NT2/D1 (cell line): ENCODE data around the gene S100A4.

Experiments used
- SUZ12 ChIP-seq: IDR thresholded peaks from 2 replicates; pipeline ENCODE4 v1.6.1; 2011; ENCODE audit not compliant: insufficient read length, insufficient read depth; ENCODE audit errors: extremely low read depth
- YY1 ChIP-seq: IDR thresholded peaks from 2 replicates; pipeline ENCODE4 v1.6.1; 2011; ENCODE audit not compliant: insufficient read length, insufficient read depth

DNA sequence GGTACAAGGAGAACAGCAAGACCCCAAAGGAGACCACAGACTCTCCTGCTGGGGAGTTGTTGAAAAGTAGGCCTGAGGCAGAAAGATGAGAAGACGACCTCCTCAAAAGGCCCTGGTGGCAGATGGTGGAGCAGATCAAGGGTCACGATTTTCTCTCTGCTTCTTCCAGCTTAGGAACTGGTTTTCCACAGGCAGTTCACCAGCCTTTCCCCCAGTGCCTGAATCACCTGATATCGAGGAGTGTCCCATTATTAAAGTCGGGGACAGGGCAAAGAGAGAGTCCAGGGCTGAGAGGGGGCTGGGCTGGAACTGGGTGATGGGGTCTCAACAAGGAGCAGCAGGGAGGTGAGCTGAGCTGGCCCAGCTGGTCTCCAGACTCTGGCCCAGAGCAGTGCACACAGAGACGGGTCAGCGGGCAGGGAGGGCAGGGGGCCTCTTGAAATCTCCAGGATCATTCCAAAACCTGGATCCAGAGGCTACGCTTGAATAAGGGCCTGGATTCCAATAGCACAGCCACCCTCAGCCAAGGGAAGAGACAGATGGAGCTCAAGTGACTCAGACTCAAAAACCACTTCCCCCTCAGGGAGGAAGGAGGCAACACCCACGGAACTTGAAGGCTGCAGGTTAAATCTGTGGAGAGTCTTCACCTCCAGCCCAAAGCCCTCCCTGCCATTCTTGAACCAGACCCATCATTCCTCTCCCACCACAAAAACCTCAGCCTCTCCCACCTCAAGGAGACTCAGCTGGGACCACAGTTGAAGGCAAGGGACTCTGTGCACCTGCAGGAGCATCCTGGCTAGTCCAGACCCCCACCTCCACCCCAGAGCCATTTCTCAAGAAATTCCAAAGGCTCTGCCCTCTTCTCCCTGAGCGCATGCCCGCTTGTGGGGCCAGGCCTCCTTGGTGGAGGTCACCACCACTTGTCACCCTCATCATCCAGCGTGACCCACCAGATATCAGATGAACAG, 4.9 kb downstream of the S100A4 start, which contains the start of gene S100A5:
- TF ChIP-seq YY1 (no peak), SUZ12 (no peak)
